SK-N-SH treated with all-trans-retinoic acid at 6 μM for 48 hours (cell line): ENCODE measurements around the gene ZBTB22.

ENCODE experiments used
- BACH2 ChIP-seq: fragments of 250-450 bp; sonication (Bioruptor Pico); IDR thresholded peaks from 2 replicates; pipeline ENCODE4 v1.9.0; 2021; ENCODE audit warnings: mild to moderate bottlenecking, borderline replicate concordance
- ESRRG ChIP-seq: fragments of 250-450 bp; sonication (Bioruptor Pico); IDR thresholded peaks from 2 replicates; pipeline ENCODE4 v1.6.1; 2021; ENCODE audit warnings: mild to moderate bottlenecking
- RARB ChIP-seq: fragments of 250-450 bp; sonication (Bioruptor Pico); IDR thresholded peaks from 2 replicates; pipeline ENCODE4 v1.8.0; 2021; ENCODE audit warnings: mild to moderate bottlenecking, moderate library complexity
- ZFP30 ChIP-seq: fragments of 450-650 bp; formaldehyde crosslinking; IDR thresholded peaks from 2 replicates; pipeline ENCODE4 v1.5.0; 2022; ENCODE audit warnings: mild to moderate bottlenecking, moderate library complexity

- TF ChIP-seq ESRRG (CRISPR knock-in tag): no peak
- TF ChIP-seq ZFP30 (CRISPR knock-in tag): no peak
- TF ChIP-seq RARB: no peak
- TF ChIP-seq BACH2 (CRISPR knock-in tag): no peak
Observed at GRCh38 chr6:33297956-33298772, 19.4 kb downstream of the ZBTB22 start.
